Body of pancreas (tissue), 4 donors: ENCODE measurements around the gene PTPRN2. TPM values are rescaled to one million over a fixed set of nuclear protein-coding genes. Genes with fewer than 3 reads are reported as not detected.

ENCODE experiments used
- ATAC-seq: fragments of 150-250 bp; one replicate; pipeline ENCODE4 v1.9.1; 2016
- DNase-seq, 4 donors: peaks; one replicate each; pipeline ENCODE4 v3.0.0-alpha.2; 2019
- H3K27ac ChIP-seq, 4 donors: fragments of 200-600 bp; sonication (generic); 1 replicate in 3 of 4; 2 replicates in 1 of 4; pipeline versions ENCODE4 v1.5.1 to v1.6.1; 2016 to 2019; ENCODE audit warnings: mild to moderate bottlenecking in 1 of 4, mixed read lengths in 1 of 4, moderate library complexity in 1 of 4
- H3K27me3 ChIP-seq, 2 donors: fragments of 200-600 bp; sonication (generic); one replicate each; pipeline ENCODE4 v1.6.0; 2016; ENCODE audit warnings: mild to moderate bottlenecking in 1 of 2
- H3K36me3 ChIP-seq, 2 donors: fragments of 200-600 bp; sonication (generic); replicated peaks in 1 of 2; 2 replicates each; pipeline ENCODE4 v1.5.1; 2016; ENCODE audit warnings: low read depth in 2 of 2; ENCODE audit not compliant: insufficient read depth in 1 of 2
- H3K4me1 ChIP-seq: fragments of 200-600 bp; sonication (generic); one replicate; pipeline ENCODE4 v1.6.0; 2016
- H3K4me3 ChIP-seq, 2 donors: fragments of 200-600 bp; sonication (generic); 1 replicate in 1 of 2; 2 replicates in 1 of 2; pipeline ENCODE4 v1.5.1; 2016 to 2019
- H3K9me3 ChIP-seq, 3 donors: fragments of 200-600 bp; sonication (generic); 1 replicate in 2 of 3; 2 replicates in 1 of 3; pipeline ENCODE4 v1.5.1; 2016
- CTCF ChIP-seq, 7 experiments: fragments of 450-650 bp in 4 of 7; fragments of 200-600 bp in 3 of 7; sonication (generic) in 3 of 7; IDR thresholded peaks; one replicate each; pipeline ENCODE4 v1.5.1; 2016 to 2019; ENCODE audit warnings: antibody characterized with exemption in 7 of 7
- POLR2A ChIP-seq, 3 donors: fragments of 450-650 bp; IDR thresholded peaks; one replicate each; pipeline ENCODE4 v1.6.1; 2016; ENCODE audit warnings: antibody characterized with exemption in 3 of 3, mild to moderate bottlenecking in 2 of 3
- WGBS, 2 donors: methylation state at CpG; one replicate each; pipeline ENCODE4 v1.1.5; 2017; 5-methylcytosine and 5-hydroxymethylcytosine counted together
- intact Hi-C: fragments of 100-400 bp; cut with DNase I; formaldehyde crosslinking; loops from one replicate; pipeline ENCODE4 v1.15.1; 2023
- total RNA-seq, 2 donors: library from RNA; depleted of rRNA; stranded (reverse); fragments of >200 nt; gene quantifications; one replicate each; pipeline ENCODE4 v1.1.0, GENCODE V29; 2016

PTPRN2 gene
- total RNA-seq, 2 donors from 2014 or later, result 31.6 to 76.1 TPM

- DNase-seq, result no peak
- ATAC-seq, result no peak
- Histone ChIP-seq H3K4me3 (no peak overlapping the region), H3K9me3 (no peaks in the 10 kb centered on the region), H3K27me3 (no peaks in the 10 kb centered on the region), H3K27ac (no peak overlapping the region), H3K4me1 (no peaks in the 10 kb centered on the region), H3K36me3 (no peaks in the 10 kb centered on the region)
- TF ChIP-seq POLR2A (IDR thresholded peaks at IDR 0.05) (no peak), CTCF (IDR thresholded peaks at IDR 0.05) (no peak)
- WGBS, 2 donors, result 65 to 87% methylated on average over 21 to 25 of the region's 25 CpGs
- intact Hi-C loops, result no loop called here
Observed at GRCh38 chr7:157840914-157841772, 746.5 kb downstream of the PTPRN2 start.

DNA sequence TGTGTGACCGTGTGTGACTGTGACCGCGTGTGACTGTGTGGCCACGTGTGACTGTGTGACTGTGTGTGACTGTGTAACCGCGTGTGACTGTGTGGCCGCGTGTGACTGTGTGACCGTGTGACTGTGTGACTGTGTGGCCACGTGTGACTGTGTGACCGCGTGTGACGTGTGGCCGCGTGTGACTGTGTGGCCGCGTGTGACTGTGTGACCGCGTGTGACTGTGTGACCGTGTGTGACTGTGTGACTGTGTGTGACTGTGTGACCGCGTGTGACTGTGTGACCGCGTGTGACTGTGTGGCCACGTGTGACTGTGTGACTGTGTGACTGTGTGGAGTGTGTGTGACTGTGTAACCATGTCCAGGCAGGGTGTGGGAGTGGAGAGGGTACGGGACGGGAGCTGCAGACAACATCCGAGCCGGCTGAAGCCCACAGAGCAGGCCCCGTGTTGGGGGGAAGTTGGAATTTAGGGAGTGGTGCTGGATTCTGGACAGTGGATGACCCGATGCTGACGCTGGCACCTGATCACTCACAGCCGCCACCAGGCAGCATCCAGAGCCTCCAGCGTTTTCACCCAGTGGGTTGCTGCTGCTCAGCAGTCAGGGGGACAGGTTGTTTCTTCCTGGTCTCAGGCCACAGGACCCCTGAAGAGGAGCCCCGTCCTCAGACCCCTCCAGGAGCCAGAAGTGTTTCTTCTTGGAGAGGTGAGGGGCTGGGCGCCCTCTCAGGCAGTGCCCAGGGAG lies 747.3 kb downstream of the PTPRN2 start:
- no peaks in the 10 kb centered on the region for H3K36me3 ChIP-seq
- H3K4me1 ChIP-seq, result no peaks in the 10 kb centered on the region
- ATAC-seq, result no peak
- TF ChIP-seq CTCF (IDR thresholded peaks at IDR 0.05), result no peak
- TF ChIP-seq POLR2A (IDR thresholded peaks at IDR 0.05), result no peak
- no peaks in the 10 kb centered on the region for H3K9me3 ChIP-seq
- H3K4me3 ChIP-seq, result no peak overlapping the region
- intact Hi-C loops, result no loop called here
- no peak overlapping the region for H3K27ac ChIP-seq
- WGBS, 2 donors, result 93 to 94% methylated on average over 33 to 35 of the region's 36 CpGs
- DNase-seq, result no peak
- H3K27me3 ChIP-seq, result no peaks in the 10 kb centered on the region

DNA sequence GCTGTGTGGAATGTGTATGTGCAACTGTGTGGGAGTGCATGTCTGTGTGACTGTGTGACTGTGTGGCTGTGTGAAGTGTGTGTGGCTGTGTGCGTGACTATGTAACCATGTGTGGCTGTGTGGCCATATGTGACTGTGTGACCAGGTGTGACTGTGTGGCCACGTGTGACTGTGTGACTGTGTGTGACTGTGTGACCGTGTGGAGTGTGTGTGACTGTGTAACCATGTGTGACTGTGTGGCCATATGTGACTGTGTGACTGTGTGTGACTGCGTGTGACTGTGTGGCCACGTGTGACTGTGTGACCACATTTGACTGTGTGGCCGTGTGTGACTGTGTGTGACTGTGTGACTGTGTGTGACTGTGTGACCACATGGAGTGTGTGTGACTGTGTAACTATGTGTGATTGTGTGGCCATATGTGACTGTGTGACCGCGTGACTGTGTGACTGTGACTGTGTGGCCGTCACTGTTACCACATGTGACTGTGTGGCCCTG lies 747.9 kb downstream of the PTPRN2 start:
- no peak overlapping the region for H3K4me3 ChIP-seq
- 91 to 94% methylated on average over 9 of the region's 9 CpGs for WGBS, 2 donors

GRCh38 chr7:157839226-157839625 lies 748.4 kb downstream of the PTPRN2 start:
- no peak for ATAC-seq
- Histone ChIP-seq H3K27me3 (no peaks in the 10 kb centered on the region), H3K4me3 (no peak overlapping the region), H3K9me3 (no peaks in the 10 kb centered on the region), H3K27ac (no peak overlapping the region), H3K4me1 (no peaks in the 10 kb centered on the region), H3K36me3 (no peaks in the 10 kb centered on the region)
- no peak for DNase-seq
- TF ChIP-seq CTCF (IDR thresholded peaks at IDR 0.05) (no peak), POLR2A (IDR thresholded peaks at IDR 0.05) (no peak)
- intact Hi-C loops, result no loop called here
- WGBS, 2 donors, result 81 to 96% methylated on average over 2 of the region's 2 CpGs

More for the DNA sequence above, 747.9 kb downstream of the PTPRN2 start:
- Histone ChIP-seq H3K4me1 (no peaks in the 10 kb centered on the region), H3K27me3 (no peaks in the 10 kb centered on the region), H3K9me3 (no peaks in the 10 kb centered on the region), H3K36me3 (no peaks in the 10 kb centered on the region), H3K27ac (no peak overlapping the region)
- intact Hi-C loops, result no loop called here
- DNase-seq, result no peak
- ATAC-seq, result no peak
- no peak for TF ChIP-seq POLR2A (IDR thresholded peaks at IDR 0.05)
- TF ChIP-seq CTCF (IDR thresholded peaks at IDR 0.05), result no peak
